H1 (cell line): ENCODE measurements around the gene DOCK10.

Source experiments
- BACH1 ChIP-seq: IDR thresholded peaks from 2 replicates; pipeline ENCODE4 v1.6.1; 2012; ENCODE audit warnings: low read length, improper control_type of control experiment
- BRCA1 ChIP-seq: IDR thresholded peaks from 2 replicates; pipeline ENCODE4 v1.6.1; 2012; ENCODE audit warnings: low read depth, low read length, improper control_type of control experiment
- CHD2 ChIP-seq: IDR thresholded peaks from 2 replicates; pipeline ENCODE4 v1.6.1; 2012; ENCODE audit warnings: low read length, improper control_type of control experiment
- CTCF ChIP-seq, 3 experiments: IDR thresholded peaks; 1 replicate in 2 of 3; 2 replicates in 1 of 3; pipeline versions ENCODE4 v1.5.1 to v1.6.1; 2011; ENCODE audit warnings: low read length in 3 of 3, mild to moderate bottlenecking in 3 of 3, inconsistent platforms in 2 of 3, low read depth in 1 of 3, moderate library complexity in 1 of 3; ENCODE audit not compliant: insufficient read depth in 1 of 3; ENCODE audit errors: control extremely low read depth in 1 of 3
- EGR1 ChIP-seq: IDR thresholded peaks from 2 replicates; pipeline ENCODE4 v1.6.1; 2011; ENCODE audit warnings: low read depth, low read length, borderline replicate concordance
- EP300 ChIP-seq, 2 experiments: IDR thresholded peaks; 1 replicate in 1 of 2; 2 replicates in 1 of 2; pipeline ENCODE4 v1.6.1; 2011 to 2012; ENCODE audit warnings: low read depth in 2 of 2, low read length in 2 of 2, mild to moderate bottlenecking in 2 of 2, borderline replicate concordance in 1 of 2, inconsistent platforms in 1 of 2, moderate library complexity in 1 of 2
- EZH2 ChIP-seq: fragments of 200-600 bp; sonication (generic); IDR thresholded peaks from 2 replicates; pipeline ENCODE4 v1.7.1; 2012; ENCODE audit warnings: low read depth, mild to moderate bottlenecking, moderate library complexity, low read length, inconsistent platforms; ENCODE audit not compliant: severe bottlenecking
- HDAC6 ChIP-seq: IDR thresholded peaks from one replicate; pipeline ENCODE4 v1.7.1; 2012; ENCODE audit warnings: low read depth, mild to moderate bottlenecking, inconsistent platforms, low read length, moderate library complexity
- MAX ChIP-seq: IDR thresholded peaks from 2 replicates; pipeline ENCODE4 v1.6.1; 2012; ENCODE audit warnings: inconsistent platforms
- POLR2A ChIP-seq, 2 experiments: IDR thresholded peaks; 1 replicate in 1 of 2; 2 replicates in 1 of 2; pipeline ENCODE4 v1.6.1; 2011; ENCODE audit warnings: low read depth in 2 of 2, low read length in 2 of 2, mild to moderate bottlenecking in 2 of 2; ENCODE audit errors: control extremely low read depth in 1 of 2
- POLR2AphosphoS5 ChIP-seq: IDR thresholded peaks from 2 replicates; pipeline ENCODE4 v1.6.1; 2011; ENCODE audit warnings: low read depth, low read length
- RAD21 ChIP-seq, 2 experiments: IDR thresholded peaks in 1 of 2; conservative IDR thresholded peaks in 1 of 2; 2 replicates each; pipeline ENCODE4 v1.6.1; 2011; ENCODE audit warnings: low read depth in 2 of 2, low read length in 2 of 2, improper control_type of control experiment in 1 of 2, inconsistent platforms in 1 of 2, mild to moderate bottlenecking in 1 of 2, moderate library complexity in 1 of 2
- USF2 ChIP-seq: IDR thresholded peaks from 2 replicates; pipeline ENCODE4 v1.6.1; 2011; ENCODE audit warnings: low read length, improper control_type of control experiment
- YY1 ChIP-seq: IDR thresholded peaks from 2 replicates; pipeline ENCODE4 v1.6.1; 2011; ENCODE audit warnings: low read depth, mild to moderate bottlenecking, low read length

- TF ChIP-seq EZH2 = no peak
- no peak for TF ChIP-seq CTCF (IDR thresholded peaks at IDR 0.05; ENCODE audit: control extremely low read depth in 1 of 3, insufficient read depth in 1 of 3, low read depth in 1 of 3, low read length in 3 of 3)
- no peak for TF ChIP-seq POLR2AphosphoS5
- TF ChIP-seq POLR2A (IDR thresholded peaks at IDR 0.05; ENCODE audit: control extremely low read depth in 1 of 2, low read depth in 2 of 2, low read length in 2 of 2) = no peak
- TF ChIP-seq EGR1 = no peak
- no peak for TF ChIP-seq RAD21 (IDR thresholded peaks at IDR 0.05 in 1 of 2, conservative IDR thresholded peaks at IDR 0.05 in 1 of 2; ENCODE audit: low read depth in 2 of 2, low read length in 2 of 2)
- TF ChIP-seq CHD2 = no peak
- no peak for TF ChIP-seq BACH1
- TF ChIP-seq MAX = no peak
- no peak for TF ChIP-seq BRCA1
- TF ChIP-seq USF2 = no peak
- no peak for TF ChIP-seq HDAC6
- TF ChIP-seq EP300 (IDR thresholded peaks at IDR 0.05; ENCODE audit: borderline replicate concordance in 1 of 2, low read depth in 2 of 2, low read length in 2 of 2) = no peak
- TF ChIP-seq YY1 = no peak
Observed at GRCh38 chr2:224975761-224976160, 66.5 kb downstream of the DOCK10 start.
